ENCODE results near the gene SGPP1. TPM values are rescaled to one million over a fixed set of nuclear protein-coding genes. Genes with fewer than 3 reads are reported as not detected.

The SGPP1 gene
- total and polyA plus RNA-seq, 2 of the 8 experiments (the other 6 are each of a cell fraction or from before 2014, with no cell fraction given): 5.7 to 8.1 TPM

- no peak overlapping the region for H2BK120ac ChIP-seq (replicated peaks; ENCODE audit: low read depth, low read length)
- H3K4me3 ChIP-seq (ENCODE audit: extremely low read depth in 1 of 4, insufficient read depth in 2 of 4, low read depth in 3 of 4, low read length in 4 of 4): no peak overlapping the region
- H2BK15ac ChIP-seq (ENCODE audit: low read length): no peak overlapping the region
- no peak overlapping the region for H3K18ac ChIP-seq (ENCODE audit: extremely low read depth, low read length)
- POLR2A ChIA-PET (ENCODE audit: partially characterized antibody): no interaction called here
- H3K23ac ChIP-seq (ENCODE audit: insufficient read length): no peak overlapping the region
- no peak overlapping the region for H3K56ac ChIP-seq (replicated peaks; ENCODE audit: insufficient read length, low read depth, low read length)
- no peak overlapping the region for H2BK20ac ChIP-seq (ENCODE audit: low read length)
- 86% methylated on average over 3 of the region's 3 CpGs; no CpG with 5 or more reads in 1 of the 2 experiments for WGBS, 2 experiments (ENCODE audit: extremely low coverage in 1 of 2, insufficient coverage in 1 of 2, insufficient read length in 1 of 2, insufficient replicate concordance in 2 of 2, low coverage in 1 of 2, low lambda C conversion rate in 2 of 2, missing lambda C conversion rate in 1 of 2)
- H3K9me3 ChIP-seq (ENCODE audit: insufficient read depth in 2 of 2, low read depth in 1 of 2, low read length in 1 of 2): no peaks in the 10 kb centered on the region
- DNase-seq (ENCODE audit: low read depth in 1 of 2, low spot score in 2 of 2) (no peak), FAIRE-seq (no peak)
- no peak overlapping the region for H3K4ac ChIP-seq (replicated peaks; ENCODE audit: insufficient read length, low read depth, low read length)
- H3K27me3 ChIP-seq (replicated peaks in 1 of 4; ENCODE audit: control insufficient read depth in 3 of 4, extremely low read depth in 1 of 4, insufficient read depth in 3 of 4, low read length in 3 of 4): no peaks in the 10 kb centered on the region
- no peak overlapping the region for H2BK5ac ChIP-seq (ENCODE audit: low read depth, low read length)
- no peaks in the 10 kb centered on the region for H3K23me2 ChIP-seq (ENCODE audit: low read depth, low read length)
- no peaks in the 10 kb centered on the region for H3K4me1 ChIP-seq (replicated peaks in 1 of 4; ENCODE audit: control insufficient read depth in 3 of 4, insufficient read depth in 4 of 4, low read length in 3 of 4)
- no peak overlapping the region for H4K5ac ChIP-seq (ENCODE audit: insufficient read length, low read depth, low read length)
- no peaks in the 10 kb centered on the region for H3K79me1 ChIP-seq (ENCODE audit: low read depth, low read length)
- no peak overlapping the region for H3K14ac ChIP-seq (ENCODE audit: insufficient read length)
- H2BK12ac ChIP-seq (ENCODE audit: low read depth, low read length): no peak overlapping the region
- H4K91ac ChIP-seq (replicated peaks; ENCODE audit: insufficient read length, low read length): no peak overlapping the region
- H2AFZ ChIP-seq (ENCODE audit: low read length): no peak overlapping the region
- peaks cover 0 to 2% of the 10 kb centered on the region in 2 experiments for H4K20me1 ChIP-seq (replicated peaks in 1 of 2; ENCODE audit: control insufficient read depth in 1 of 2, insufficient read depth in 2 of 2, low read length in 2 of 2)
- H3K27ac ChIP-seq (ENCODE audit: low read depth, low read length): no peak overlapping the region
- no peak overlapping the region for H3K9ac ChIP-seq (replicated peaks in 1 of 4; ENCODE audit: extremely low read depth in 1 of 4, low read depth in 3 of 4, low read length in 3 of 4)
- H3K79me2 ChIP-seq (ENCODE audit: control insufficient read depth in 1 of 2, insufficient read depth in 2 of 2, low read length in 2 of 2): no peaks in the 10 kb centered on the region
- no peaks in the 10 kb centered on the region for H3K36me3 ChIP-seq (ENCODE audit: control insufficient read depth in 2 of 4, insufficient read depth in 4 of 4, low read length in 3 of 4)
- CTCF ChIA-PET (ENCODE audit: partially characterized antibody): no interaction called here
- H2AK5ac ChIP-seq (ENCODE audit: low read depth, low read length): no peak overlapping the region
- H3K4me2 ChIP-seq (ENCODE audit: insufficient read depth in 1 of 2, low read depth in 2 of 2, low read length in 2 of 2): no peak overlapping the region
- no peak overlapping the region for H4K8ac ChIP-seq (ENCODE audit: extremely low read depth, insufficient read depth, low read length)
- TF ChIP-seq SIX5 (IDR thresholded peaks at IDR 0.05; ENCODE audit: low read depth, low read length): no peak
- no peak for TF ChIP-seq HDAC2 (IDR thresholded peaks at IDR 0.05; ENCODE audit: borderline replicate concordance in 1 of 2, low read depth in 2 of 2, low read length in 2 of 2)
- TF ChIP-seq SP1 (IDR thresholded peaks at IDR 0.05; ENCODE audit: low read depth, low read length): no peak
- TF ChIP-seq EZH2 (IDR thresholded peaks at IDR 0.05; ENCODE audit: low read depth, low read length, severe bottlenecking): no peak
Observed at GRCh38 chr14:63676615-63677014, 51.2 kb downstream of the SGPP1 start.
